ENCODE measurements around the gene DDTL.

The DDTL gene

GRCh38 chr22:24001314-24001713 is 34.6 kb downstream of the DDTL start:
- Histone ChIP-seq H3K9me3 (ENCODE audit: severe bottlenecking) (no peaks in the 10 kb centered on the region), H3K4me3 (ENCODE audit: severe bottlenecking) (no peak overlapping the region), H3K36me3 (ENCODE audit: low read depth) (no peaks in the 10 kb centered on the region), H3K4me1 (ENCODE audit: insufficient read depth, poor library complexity, severe bottlenecking) (no peaks in the 10 kb centered on the region), H3K27me3 (ENCODE audit: insufficient read depth, poor library complexity, severe bottlenecking) (no peaks in the 10 kb centered on the region), H3K27ac (ENCODE audit: poor library complexity, severe bottlenecking) (no peak overlapping the region)
- no peak for DNase-seq (ENCODE audit: low spot score)
- ATAC-seq (ENCODE audit: low read depth): no peak
- no peak for TF ChIP-seq CTCF (IDR thresholded peaks at IDR 0.05; ENCODE audit: poor library complexity, severe bottlenecking)

GRCh38 chr22:24002272-24002671 is 35.6 kb downstream of the DDTL start:
- DNase-seq (ENCODE audit: low spot score) (no peak), ATAC-seq (ENCODE audit: low read depth) (no peak)
- no peaks in the 10 kb centered on the region for H3K36me3 ChIP-seq (ENCODE audit: low read depth)
- no peak for TF ChIP-seq CTCF (IDR thresholded peaks at IDR 0.05; ENCODE audit: poor library complexity, severe bottlenecking)
- H3K9me3 ChIP-seq (ENCODE audit: severe bottlenecking): no peaks in the 10 kb centered on the region
- H3K27me3 ChIP-seq (ENCODE audit: insufficient read depth, poor library complexity, severe bottlenecking): no peaks in the 10 kb centered on the region
- no peaks in the 10 kb centered on the region for H3K4me1 ChIP-seq (ENCODE audit: insufficient read depth, poor library complexity, severe bottlenecking)
- no peak overlapping the region for H3K27ac ChIP-seq (ENCODE audit: poor library complexity, severe bottlenecking)
- H3K4me3 ChIP-seq (ENCODE audit: severe bottlenecking): no peak overlapping the region

- H3K4me3 ChIP-seq (ENCODE audit: severe bottlenecking): no peak overlapping the region
- no peak for TF ChIP-seq CTCF (IDR thresholded peaks at IDR 0.05; ENCODE audit: poor library complexity, severe bottlenecking)
- DNase-seq (ENCODE audit: low spot score) (no peak), ATAC-seq (ENCODE audit: low read depth) (peak; percentile 44; the same call in 2 of the 3 replicates)
- no peak overlapping the region for H3K27ac ChIP-seq (ENCODE audit: poor library complexity, severe bottlenecking)
- no peaks in the 10 kb centered on the region for H3K36me3 ChIP-seq (ENCODE audit: low read depth)
- no peaks in the 10 kb centered on the region for H3K27me3 ChIP-seq (ENCODE audit: insufficient read depth, poor library complexity, severe bottlenecking)
- no peaks in the 10 kb centered on the region for H3K4me1 ChIP-seq (ENCODE audit: insufficient read depth, poor library complexity, severe bottlenecking)
- no peaks in the 10 kb centered on the region for H3K9me3 ChIP-seq (ENCODE audit: severe bottlenecking)
Measured at GRCh38 chr22:24002851-24003250, 36.2 kb downstream of the DDTL start.

- H3K4me3 ChIP-seq (ENCODE audit: severe bottlenecking): no peak overlapping the region
- DNase-seq (ENCODE audit: low spot score): no peak
- H3K9me3 ChIP-seq (ENCODE audit: severe bottlenecking): no peaks in the 10 kb centered on the region
- ATAC-seq (ENCODE audit: low read depth): no peak
- H3K36me3 ChIP-seq (ENCODE audit: low read depth): no peaks in the 10 kb centered on the region
- no peak for TF ChIP-seq CTCF (IDR thresholded peaks at IDR 0.05; ENCODE audit: poor library complexity, severe bottlenecking)
- H3K27ac ChIP-seq (ENCODE audit: poor library complexity, severe bottlenecking): no peak overlapping the region
- H3K4me1 ChIP-seq (ENCODE audit: insufficient read depth, poor library complexity, severe bottlenecking): no peaks in the 10 kb centered on the region
- no peaks in the 10 kb centered on the region for H3K27me3 ChIP-seq (ENCODE audit: insufficient read depth, poor library complexity, severe bottlenecking)
Measured at GRCh38 chr22:24003887-24004286, 37.2 kb downstream of the DDTL start.

- no peak within 1 kb of the TSS for H3K4me3 ChIP-seq (ENCODE audit: severe bottlenecking)
- no peaks in the 10 kb centered on the region for H3K4me1 ChIP-seq (ENCODE audit: insufficient read depth, poor library complexity, severe bottlenecking)
- H3K9me3 ChIP-seq (ENCODE audit: severe bottlenecking): no peaks in the 10 kb centered on the region
- no peak for TF ChIP-seq CTCF (IDR thresholded peaks at IDR 0.05; ENCODE audit: poor library complexity, severe bottlenecking)
- no peaks in the 10 kb centered on the region for H3K27me3 ChIP-seq (ENCODE audit: insufficient read depth, poor library complexity, severe bottlenecking)
- ATAC-seq (ENCODE audit: low read depth) (no peak), DNase-seq (ENCODE audit: low spot score) (no peak)
- no peaks in the 10 kb centered on the region for H3K36me3 ChIP-seq (ENCODE audit: low read depth)
- H3K27ac ChIP-seq (ENCODE audit: poor library complexity, severe bottlenecking): no peak within 1 kb of the TSS
Measured at GRCh38 chr22:24005201-24005600, 38.5 kb downstream of the DDTL start, which contains the start of gene GSTT4. Gene GSTT4 (minus strand): TSS chr22:24005453. CDS start chr22:24005356, 97 bp downstream.

All from RWPE2 (cell line).